Central memory CD8-positive, alpha-beta T cell (primary cell): ENCODE measurements around the gene SLC6A19.
A peak's percentile ranks its signal among the peaks of the same experiment; 100 is the strongest.

Source experiments
- ATAC-seq: fragments of 150-1000 bp; cut with Tn5 transposase; replicated peaks from 2 replicates; pipeline ENCODE4 v1.10.0; 2022; ENCODE audit warnings: mild to moderate bottlenecking, moderate FRiP score, moderate number of reproducible peaks; ENCODE audit not compliant: poor library complexity, severe bottlenecking; ENCODE audit errors: extremely low read depth
- DNase-seq, 2 donors: peaks; one replicate each; pipeline ENCODE4 v3.0.0; 2021; ENCODE audit warnings: low spot score in 2 of 2
- H3K27ac Mint-ChIP-seq: one replicate; pipeline ENCODE4 v1.8.0; 2022; ENCODE audit warnings: low read depth, mild to moderate bottlenecking, moderate library complexity, mixed read lengths
- H3K27me3 Mint-ChIP-seq: one replicate; pipeline ENCODE4 v1.8.0; 2022; ENCODE audit warnings: mixed read lengths
- H3K36me3 Mint-ChIP-seq: one replicate; pipeline ENCODE4 v1.8.0; 2022; ENCODE audit warnings: mild to moderate bottlenecking, moderate library complexity, mixed read lengths; ENCODE audit not compliant: insufficient read depth
- H3K4me1 Mint-ChIP-seq: one replicate; pipeline ENCODE4 v1.8.0; 2022; ENCODE audit warnings: mixed read lengths
- H3K4me3 Mint-ChIP-seq: one replicate; pipeline ENCODE4 v1.8.0; 2022; ENCODE audit warnings: mild to moderate bottlenecking, moderate library complexity, mixed read lengths
- H3K9me3 Mint-ChIP-seq: one replicate; pipeline ENCODE4 v1.8.0; 2022; ENCODE audit warnings: mixed read lengths

Gene SLC6A19

DNA sequence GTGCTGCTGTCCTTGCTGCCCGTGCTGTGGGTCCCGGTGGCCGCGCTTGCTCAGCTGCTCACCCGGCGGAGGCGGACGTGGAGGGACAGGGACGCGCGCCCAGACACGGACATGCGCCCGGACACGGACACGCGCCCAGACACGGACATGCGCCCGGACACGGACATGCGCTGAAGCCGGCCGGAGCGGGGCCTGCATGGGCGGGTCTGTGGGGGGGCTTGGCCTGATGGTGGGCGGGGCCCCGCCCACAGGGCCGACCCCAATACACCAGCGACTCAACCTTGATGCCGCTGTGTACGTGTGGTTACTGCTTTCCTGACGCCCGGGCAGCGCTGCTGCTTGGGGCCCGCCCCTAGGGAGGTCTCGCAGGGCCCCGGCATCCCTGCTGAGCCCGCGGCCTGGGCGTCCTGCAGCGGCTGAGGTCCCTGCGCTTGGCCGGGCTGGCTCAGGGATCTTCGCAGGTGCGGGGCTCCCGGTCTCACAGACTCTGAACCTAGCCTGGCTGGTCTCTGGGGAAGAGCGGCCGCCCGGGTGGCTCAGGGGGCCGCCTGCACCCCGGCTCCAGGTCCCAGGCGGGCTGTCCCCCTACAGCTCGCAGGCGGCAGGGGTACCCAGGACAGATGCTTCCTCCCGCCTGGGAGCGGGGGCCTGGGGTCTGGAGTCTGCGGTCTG is 44.6 kb downstream of the SLC6A19 start:
- Mint-ChIP-seq H3K36me3 (no peaks in the 10 kb centered on the region), H3K4me3 (no peak overlapping the region), H3K9me3 (no peaks in the 10 kb centered on the region), H3K27me3 (peaks cover 24% of the 10 kb centered on the region), H3K4me1 (no peaks in the 10 kb centered on the region), H3K27ac (no peak overlapping the region)
- no peak for ATAC-seq
- no peak for DNase-seq

DNA sequence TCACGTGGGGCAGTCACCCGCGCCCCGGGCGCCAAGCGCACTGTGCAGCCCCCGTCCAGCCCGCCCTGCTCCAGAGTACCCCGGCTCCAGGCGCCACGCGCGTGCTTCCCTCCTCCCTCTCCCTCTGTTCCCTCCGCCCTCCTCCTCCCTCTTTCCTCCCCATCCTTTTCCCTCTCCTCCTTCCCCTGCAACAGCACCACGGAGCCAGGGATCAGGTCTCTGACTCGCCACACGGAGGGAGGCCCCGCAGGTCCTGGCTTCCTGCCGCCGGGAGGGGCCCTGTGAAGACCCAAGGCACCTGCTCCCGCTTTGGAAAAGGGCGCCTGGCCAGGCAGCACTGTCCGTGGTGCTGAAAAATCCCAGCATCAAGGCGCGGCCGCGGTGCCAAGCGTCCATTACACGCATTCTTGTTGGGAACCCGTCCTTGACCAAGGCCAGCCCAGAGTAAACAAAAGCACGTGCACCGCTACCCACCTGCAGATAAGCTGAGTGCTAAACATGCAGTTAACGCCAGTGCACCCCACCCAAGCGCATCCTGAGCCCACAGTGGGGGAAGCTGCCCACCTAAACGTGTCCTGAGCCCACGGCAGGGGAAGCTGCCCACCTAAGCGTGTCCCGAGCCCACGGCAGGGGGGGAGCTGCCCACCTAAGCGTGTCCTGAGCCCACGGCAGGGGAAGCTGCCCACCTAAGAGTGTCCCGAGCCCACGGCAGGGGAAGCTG is 45.5 kb downstream of the SLC6A19 start:
- Mint-ChIP-seq H3K27me3 (peaks cover 24% of the 10 kb centered on the region), H3K27ac (no peak overlapping the region), H3K4me1 (no peaks in the 10 kb centered on the region), H3K9me3 (no peaks in the 10 kb centered on the region), H3K36me3 (peaks cover 2% of the 10 kb centered on the region), H3K4me3 (no peak overlapping the region)
- ATAC-seq (no peak), DNase-seq (no peak)

DNA sequence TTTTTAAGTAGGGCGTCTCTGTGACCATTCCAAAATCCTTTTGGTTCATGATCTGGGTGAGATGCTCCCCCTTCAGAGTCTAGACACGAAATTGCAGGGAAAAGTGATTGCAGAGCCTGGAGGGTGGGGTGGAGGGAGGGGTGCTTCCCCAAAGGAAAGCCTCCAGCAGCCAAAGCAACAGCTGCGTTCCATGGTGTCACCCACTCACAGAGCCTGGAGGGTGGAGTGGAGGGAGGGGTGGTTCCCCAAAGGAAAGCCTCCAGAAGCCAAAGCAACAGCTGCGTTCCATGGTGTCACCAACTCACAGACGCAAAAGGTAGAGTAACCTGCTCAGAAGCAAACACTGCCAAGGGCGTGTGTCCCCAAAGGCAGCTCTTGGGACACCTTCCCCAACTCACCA is 46.4 kb downstream of the SLC6A19 start:
- Mint-ChIP-seq H3K27me3 (peaks cover 24% of the 10 kb centered on the region), H3K9me3 (no peaks in the 10 kb centered on the region), H3K36me3 (peaks cover 2% of the 10 kb centered on the region), H3K4me1 (no peaks in the 10 kb centered on the region), H3K4me3 (no peak overlapping the region), H3K27ac (no peak overlapping the region)
- no peak for ATAC-seq
- no peak for DNase-seq

DNA sequence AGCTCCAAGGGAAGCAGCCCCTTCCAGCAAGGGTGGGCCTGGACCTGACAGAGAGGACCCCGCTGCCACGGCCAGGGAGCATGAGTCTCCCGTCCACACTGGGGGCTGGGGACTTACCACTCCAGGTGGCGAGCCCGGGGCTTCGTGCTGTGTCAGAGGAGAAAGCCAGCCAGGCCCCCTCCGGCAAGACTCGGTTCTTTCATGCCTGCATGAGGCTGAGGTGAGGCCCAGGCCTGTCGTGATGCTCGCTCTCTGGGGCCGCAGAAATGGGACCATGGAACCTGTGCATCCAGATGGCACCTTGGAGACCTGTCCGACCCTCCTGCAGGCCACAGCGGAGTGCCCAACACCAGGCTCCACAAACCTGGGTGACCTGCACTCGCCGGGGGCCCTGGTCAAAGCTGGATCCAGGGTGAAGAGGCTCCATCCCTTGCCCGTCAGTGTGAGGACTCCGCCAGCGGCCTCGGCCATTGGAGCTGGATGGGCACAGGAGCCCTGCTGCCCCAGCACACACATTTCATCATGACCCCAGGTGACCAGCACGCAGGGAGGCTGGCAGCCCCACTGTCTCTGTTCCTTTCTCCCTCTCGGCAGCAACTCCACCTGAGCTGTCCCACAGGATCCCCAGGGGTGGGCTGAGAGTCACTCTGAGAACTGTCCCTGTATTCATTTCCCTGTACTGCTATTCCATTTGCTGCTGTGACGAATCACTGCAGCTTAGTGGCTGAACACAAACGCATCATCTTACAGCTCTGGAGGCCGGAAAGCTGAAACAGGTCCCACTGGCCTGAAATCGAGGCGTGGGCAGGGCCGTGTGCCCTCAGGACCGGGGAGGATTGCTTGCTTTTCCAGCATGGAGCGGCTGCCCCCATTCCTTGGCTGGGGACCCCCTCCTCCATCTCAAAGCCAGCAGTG is 48.2 kb downstream of the SLC6A19 start:
- no peak for DNase-seq
- H3K27me3 Mint-ChIP-seq = peaks cover 24% of the 10 kb centered on the region
- H3K4me1 Mint-ChIP-seq = peaks cover under 1% of the 10 kb centered on the region
- no peak for ATAC-seq
- no peak overlapping the region for H3K4me3 Mint-ChIP-seq
- H3K36me3 Mint-ChIP-seq = peaks cover 2% of the 10 kb centered on the region
- H3K27ac Mint-ChIP-seq = no peak overlapping the region
- H3K9me3 Mint-ChIP-seq = no peaks in the 10 kb centered on the region

DNA sequence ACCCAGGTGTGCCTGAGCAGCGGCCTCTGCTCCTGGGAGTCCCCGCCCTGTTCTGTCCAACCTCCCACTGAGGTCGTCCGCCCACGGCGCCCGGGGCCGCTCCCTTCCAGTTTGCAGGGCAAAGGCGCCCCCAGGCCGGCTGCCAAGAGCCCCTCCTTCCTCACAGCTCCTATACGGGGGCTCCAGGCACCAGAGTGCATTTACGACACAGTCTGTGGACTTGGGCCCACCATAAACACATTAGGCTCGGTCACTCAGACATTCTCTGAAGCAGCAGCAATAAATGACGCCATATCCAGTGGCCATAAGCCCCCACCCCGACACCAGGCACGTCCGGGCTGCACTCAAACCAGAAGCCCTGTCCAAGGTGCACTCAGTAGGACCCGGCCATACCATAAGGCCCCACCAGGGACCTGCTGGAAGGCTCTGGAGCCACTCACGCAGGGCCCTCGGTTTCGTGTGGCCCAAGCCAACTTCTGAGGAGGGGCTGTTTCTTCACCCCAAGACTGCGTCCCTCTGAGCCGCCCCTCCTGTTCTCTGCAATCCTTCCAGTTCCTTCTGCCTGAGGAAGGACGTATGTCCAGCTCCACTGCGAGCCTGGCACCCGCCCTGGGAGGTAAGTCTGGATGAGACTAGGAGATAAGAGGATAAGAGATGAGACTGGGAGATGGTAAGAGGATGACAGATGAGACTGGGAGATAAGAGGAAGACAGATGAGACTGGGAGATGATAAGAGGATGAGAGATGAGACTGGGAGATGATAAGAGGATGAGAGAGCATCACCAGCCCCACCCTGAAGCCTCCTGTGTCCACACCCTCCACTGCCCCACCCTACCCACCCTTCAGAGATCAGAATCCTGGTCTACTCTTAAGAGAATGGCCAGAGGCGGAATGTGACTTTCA is 50.5 kb downstream of the SLC6A19 start:
- Mint-ChIP-seq H3K27ac (no peak overlapping the region), H3K4me3 (no peak overlapping the region), H3K27me3 (peaks cover 22% of the 10 kb centered on the region), H3K36me3 (peaks cover 2% of the 10 kb centered on the region), H3K9me3 (no peaks in the 10 kb centered on the region), H3K4me1 (peaks cover 17% of the 10 kb centered on the region)
- ATAC-seq (no peak), DNase-seq (no peak)

DNA sequence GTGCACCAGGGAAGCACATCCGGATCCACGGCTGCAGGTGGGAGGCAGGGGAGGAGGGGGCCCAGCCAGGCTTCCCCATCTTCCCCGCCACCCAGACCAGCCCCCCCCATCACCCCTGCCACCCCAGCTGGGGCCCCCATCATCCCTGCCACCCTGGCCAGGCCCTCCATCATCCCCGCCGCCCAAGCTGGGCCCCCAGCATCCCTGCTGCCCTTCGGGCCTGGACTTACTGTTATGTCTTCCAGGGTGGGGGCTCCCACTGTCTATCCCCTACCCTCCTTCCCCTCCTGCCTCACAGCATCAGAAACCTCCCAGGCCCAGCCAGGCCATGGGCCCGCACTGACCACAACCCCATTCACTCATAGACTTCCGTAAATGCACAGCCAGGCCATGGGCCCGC is 51.3 kb downstream of the SLC6A19 start:
- Mint-ChIP-seq H3K27ac (no peak overlapping the region), H3K27me3 (peaks cover 14% of the 10 kb centered on the region), H3K36me3 (peaks cover 2% of the 10 kb centered on the region), H3K4me1 (peaks cover 17% of the 10 kb centered on the region), H3K4me3 (no peak overlapping the region), H3K9me3 (no peaks in the 10 kb centered on the region)
- no peak for ATAC-seq
- DNase-seq = no peak

DNA sequence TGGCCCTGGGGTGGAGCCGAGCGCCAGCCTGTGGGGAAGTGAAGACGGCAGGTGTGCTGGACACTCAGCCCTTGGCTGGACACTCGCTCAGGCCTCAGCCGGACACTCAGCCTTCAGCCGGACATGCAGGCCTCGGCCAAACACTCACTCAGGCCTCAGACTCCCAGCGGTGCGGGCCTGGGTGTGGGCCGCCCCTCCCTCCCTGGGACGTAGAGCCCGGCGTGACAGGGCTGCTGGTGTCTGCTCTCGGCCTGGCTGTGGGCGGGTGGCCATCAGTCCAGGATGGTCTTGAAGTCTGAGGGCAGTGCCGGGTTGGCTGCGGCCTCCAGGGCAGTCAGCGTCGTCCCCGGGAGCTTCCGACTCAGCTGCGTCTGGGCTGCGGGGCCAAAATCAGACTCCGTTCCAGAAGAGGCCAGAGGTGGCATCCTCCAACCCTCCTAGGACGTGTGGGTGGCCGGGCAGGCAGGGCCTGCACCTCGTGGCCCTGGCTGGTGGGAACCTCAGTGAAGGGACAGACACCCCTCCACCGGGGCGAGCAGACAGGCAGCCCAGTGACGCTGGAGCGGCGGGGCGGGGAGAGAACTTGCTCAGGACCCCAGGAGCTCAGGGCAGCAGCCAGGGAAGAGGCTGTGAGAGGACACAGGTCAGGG is 52.2 kb downstream of the SLC6A19 start:
- Mint-ChIP-seq H3K4me3 (no peak overlapping the region), H3K27ac (no peak overlapping the region), H3K27me3 (peaks cover 5% of the 10 kb centered on the region), H3K36me3 (peaks cover 2% of the 10 kb centered on the region), H3K4me1 (peaks cover 17% of the 10 kb centered on the region), H3K9me3 (no peaks in the 10 kb centered on the region)
- DNase-seq (no peak), ATAC-seq (no peak)

DNA sequence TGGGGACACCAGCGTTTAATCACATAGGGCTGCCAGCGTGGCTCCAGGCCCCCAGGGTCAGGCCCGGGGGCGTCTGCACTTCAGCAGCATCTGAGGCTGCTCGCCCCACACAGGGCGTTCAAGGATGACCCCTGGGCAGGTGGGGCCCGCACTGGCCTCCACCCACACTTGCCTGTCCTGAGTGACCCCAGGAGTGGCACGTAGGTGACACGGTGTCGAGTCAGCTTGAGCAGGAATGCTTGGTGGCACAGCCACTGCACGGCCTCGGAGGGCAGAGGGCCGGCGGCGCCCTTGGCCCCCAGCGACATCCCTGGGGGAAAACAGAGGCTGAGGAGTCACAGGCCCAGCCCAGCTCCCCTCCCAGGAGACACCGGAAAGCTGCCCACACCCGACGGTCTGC is 52.8 kb downstream of the SLC6A19 start:
- H3K36me3 Mint-ChIP-seq = peaks cover 2% of the 10 kb centered on the region
- DNase-seq = no peak
- no peaks in the 10 kb centered on the region for H3K27me3 Mint-ChIP-seq
- peaks cover 17% of the 10 kb centered on the region for H3K4me1 Mint-ChIP-seq
- no peaks in the 10 kb centered on the region for H3K9me3 Mint-ChIP-seq
- no peak overlapping the region for H3K27ac Mint-ChIP-seq
- H3K4me3 Mint-ChIP-seq = no peak overlapping the region
- no peak for ATAC-seq

DNA sequence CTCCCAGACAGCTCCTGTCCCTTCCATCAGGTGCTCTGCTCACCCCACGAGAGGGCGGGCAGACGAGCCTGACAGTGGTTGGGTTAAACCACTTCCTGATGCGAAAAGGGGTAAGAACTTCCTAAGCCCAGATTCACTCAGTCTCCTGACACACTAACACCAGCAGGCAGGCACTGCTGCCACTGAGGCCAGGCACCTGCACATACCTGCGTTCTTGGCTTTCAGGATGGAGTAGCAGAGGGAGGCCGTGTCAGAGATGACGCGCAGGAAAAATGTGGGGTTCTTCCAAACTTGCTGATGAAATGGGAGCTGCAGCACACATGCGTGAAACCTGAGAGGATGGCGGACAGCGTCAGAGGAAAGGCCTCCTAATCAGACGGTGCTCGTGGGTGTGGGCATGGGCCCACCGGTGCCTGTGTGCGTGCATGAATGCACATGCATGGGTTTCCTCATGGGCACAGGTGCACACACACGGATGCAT is 53.7 kb downstream of the SLC6A19 start:
- Mint-ChIP-seq H3K27ac (no peak overlapping the region), H3K4me3 (peak overlapping the region; percentile 63), H3K36me3 (peaks cover 2% of the 10 kb centered on the region), H3K27me3 (no peaks in the 10 kb centered on the region), H3K9me3 (no peaks in the 10 kb centered on the region), H3K4me1 (peaks cover 17% of the 10 kb centered on the region)
- ATAC-seq = peak; percentile 75
- peak in 1 of 2 donors; percentile 34 for DNase-seq

DNA sequence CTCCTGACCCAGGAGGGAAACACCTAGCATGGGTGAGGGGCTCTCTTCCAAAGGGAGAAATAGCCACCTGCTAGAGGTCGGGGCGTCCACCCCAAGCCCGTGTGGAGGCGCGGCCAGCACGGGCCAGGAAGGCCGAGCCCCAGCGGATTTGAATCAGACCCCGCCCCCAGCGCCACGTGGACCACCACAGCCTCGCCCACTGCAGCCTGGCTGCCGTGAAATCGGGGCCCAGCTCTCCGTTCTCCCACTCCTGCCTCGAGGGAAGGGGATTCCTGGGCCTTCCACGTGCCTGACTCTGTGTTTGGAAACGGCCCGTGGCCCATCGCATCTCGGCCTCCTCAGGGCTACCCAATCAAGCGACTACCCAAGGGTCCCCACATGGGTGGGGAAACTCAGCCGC is 55.4 kb downstream of the SLC6A19 start:
- ATAC-seq (no peak), DNase-seq (no peak)
- peaks cover 22% of the 10 kb centered on the region for H3K4me1 Mint-ChIP-seq
- no peaks in the 10 kb centered on the region for H3K27me3 Mint-ChIP-seq
- no peaks in the 10 kb centered on the region for H3K9me3 Mint-ChIP-seq
- H3K36me3 Mint-ChIP-seq = no peaks in the 10 kb centered on the region
- no peak overlapping the region for H3K27ac Mint-ChIP-seq
- H3K4me3 Mint-ChIP-seq = no peak overlapping the region

DNA sequence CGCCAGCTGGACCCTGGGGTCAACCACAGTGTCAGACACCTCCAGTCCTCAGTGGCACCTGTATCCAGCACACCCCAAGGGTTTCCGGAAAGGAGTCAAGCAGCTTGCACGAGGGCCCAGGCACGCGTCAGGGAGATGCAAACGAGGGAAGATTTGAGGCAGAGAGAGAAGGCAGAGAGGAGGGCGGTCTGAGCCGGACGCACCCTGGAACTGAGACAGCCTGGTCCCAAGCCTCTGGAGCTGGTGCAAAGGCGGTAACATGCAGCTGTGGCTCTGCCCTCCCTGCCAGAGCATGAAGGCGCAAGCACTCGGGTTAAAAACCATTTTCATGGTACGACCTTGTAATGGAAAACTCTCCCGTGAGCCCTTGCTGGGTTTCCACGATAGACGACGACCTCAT is 56.0 kb downstream of the SLC6A19 start:
- no peak overlapping the region for H3K4me3 Mint-ChIP-seq
- H3K36me3 Mint-ChIP-seq = no peaks in the 10 kb centered on the region
- no peaks in the 10 kb centered on the region for H3K27me3 Mint-ChIP-seq
- no peak overlapping the region for H3K27ac Mint-ChIP-seq
- ATAC-seq = no peak
- DNase-seq = no peak
- no peaks in the 10 kb centered on the region for H3K9me3 Mint-ChIP-seq
- H3K4me1 Mint-ChIP-seq = peaks cover 22% of the 10 kb centered on the region
